Measurements from ENCODE around the gene MDM1.

Gene MDM1

GRCh38 chr12:68326716-68327115 is 5.4 kb downstream of the MDM1 start:
- DNase-seq (ENCODE audit: low spot score) = no peak

- DNase-seq (ENCODE audit: low spot score) = no peak
Measured at GRCh38 chr12:68325966-68326365, 6.2 kb downstream of the MDM1 start.

GRCh38 chr12:68324531-68324930 is 7.6 kb downstream of the MDM1 start:
- no peak for DNase-seq (ENCODE audit: low spot score)

- DNase-seq (ENCODE audit: low spot score) = no peak
Measured at GRCh38 chr12:68321140-68321539, 11.0 kb downstream of the MDM1 start.

GRCh38 chr12:68319988-68320623 is 12.1 kb downstream of the MDM1 start:
- peak; percentile 54 for DNase-seq (ENCODE audit: low spot score)

GRCh38 chr12:68317047-68317667 is 15.0 kb downstream of the MDM1 start:
- peak; percentile 61 for DNase-seq (ENCODE audit: low spot score)

- DNase-seq (ENCODE audit: low spot score) = no peak
Measured at GRCh38 chr12:68310370-68310769, 21.8 kb downstream of the MDM1 start.

- DNase-seq (ENCODE audit: low spot score) = no peak
Measured at GRCh38 chr12:68306564-68306963, 25.6 kb downstream of the MDM1 start.

GRCh38 chr12:68305278-68305677 is 26.9 kb downstream of the MDM1 start:
- no peak for DNase-seq (ENCODE audit: low spot score)

- DNase-seq (ENCODE audit: low spot score) = no peak
Measured at GRCh38 chr12:68304626-68305025, 27.5 kb downstream of the MDM1 start.

- no peak for DNase-seq (ENCODE audit: low spot score)
Measured at GRCh38 chr12:68303850-68304249, 28.3 kb downstream of the MDM1 start.

GRCh38 chr12:68297929-68298328 is 34.2 kb downstream of the MDM1 start:
- DNase-seq (ENCODE audit: low spot score) = no peak

- DNase-seq (ENCODE audit: low spot score) = no peak
Measured at GRCh38 chr12:68294251-68294650, 37.9 kb downstream of the MDM1 start.

GRCh38 chr12:68293347-68293746 is 38.8 kb downstream of the MDM1 start:
- DNase-seq (ENCODE audit: low spot score) = no peak

GRCh38 chr12:68292151-68292943 is 39.8 kb downstream of the MDM1 start:
- DNase-seq (ENCODE audit: low spot score) = no peak

GRCh38 chr12:68291396-68292036 is 40.6 kb downstream of the MDM1 start:
- no peak for DNase-seq (ENCODE audit: low spot score)

GRCh38 chr12:68290126-68290525 is 42.0 kb downstream of the MDM1 start:
- peak; percentile 14 for DNase-seq (ENCODE audit: low spot score)

GRCh38 chr12:68287106-68287505 is 45.1 kb downstream of the MDM1 start:
- no peak for DNase-seq (ENCODE audit: low spot score)

- DNase-seq (ENCODE audit: low spot score) = no peak
Measured at GRCh38 chr12:68286396-68286795, 45.8 kb downstream of the MDM1 start.

- no peak for DNase-seq (ENCODE audit: low spot score)
Measured at GRCh38 chr12:68285541-68285940, 46.6 kb downstream of the MDM1 start.

- DNase-seq (ENCODE audit: low spot score) = no peak
Measured at GRCh38 chr12:68281322-68282077, 50.7 kb downstream of the MDM1 start.

- no peak for DNase-seq (ENCODE audit: low spot score)
Measured at GRCh38 chr12:68280240-68280639, 51.9 kb downstream of the MDM1 start.

All from SK-N-DZ (cell line).